Astrocyte (in vitro differentiated cells and primary cell): ENCODE measurements around the gene REEP6. TPM values are rescaled to one million over a fixed set of nuclear protein-coding genes. Genes with fewer than 3 reads are reported as not detected.
"Not testable (repeated sequence)": the region's sequence is repeated elsewhere in the genome, so short reads cannot be mapped to it uniquely, and the experiment has no call there.

Source experiments
- DNase-seq: peaks from one replicate; pipeline ENCODE4 v3.0.0-alpha.2; 2010; ENCODE audit warnings: low read depth
- FAIRE-seq: peaks from 2 replicates; lab custom pipeline; 2011; peaks lifted over from hg19 to GRCh38; lab: Jason Lieb, UNC
- H2AFZ ChIP-seq: 2 replicates; pipeline ENCODE4 v1.6.0; 2012; ENCODE audit warnings: low read depth, low read length, inconsistent platforms
- H3K27ac ChIP-seq: 2 replicates; pipeline ENCODE4 v1.5.1; 2011; ENCODE audit warnings: low read depth, low read length, inconsistent platforms
- H3K27me3 ChIP-seq: 2 replicates; pipeline ENCODE4 v1.6.0; 2011; ENCODE audit warnings: low read length, inconsistent platforms; ENCODE audit not compliant: insufficient read depth
- H3K36me3 ChIP-seq: 2 replicates; pipeline ENCODE4 v1.5.1; 2011; ENCODE audit warnings: low read length, inconsistent platforms; ENCODE audit not compliant: insufficient read depth
- H3K4me1 ChIP-seq: 2 replicates; pipeline ENCODE4 v1.5.1; 2011; ENCODE audit warnings: low read length, inconsistent platforms; ENCODE audit not compliant: insufficient read depth
- H3K4me2 ChIP-seq: 2 replicates; pipeline ENCODE4 v1.6.0; 2012; ENCODE audit warnings: low read length, inconsistent platforms
- H3K4me3 ChIP-seq: 2 replicates; pipeline ENCODE4 v1.5.1; 2011; ENCODE audit warnings: low read depth, mild to moderate bottlenecking, low read length, inconsistent platforms; ENCODE audit not compliant: insufficient read depth
- H3K79me2 ChIP-seq: 2 replicates; pipeline ENCODE4 v1.6.0; 2012; ENCODE audit warnings: mild to moderate bottlenecking, low read length, inconsistent platforms; ENCODE audit not compliant: insufficient read depth
- H3K9ac ChIP-seq: 2 replicates; pipeline ENCODE4 v1.6.0; 2012; ENCODE audit warnings: mild to moderate bottlenecking, low read length, inconsistent platforms
- H3K9me3 ChIP-seq: 2 replicates; pipeline ENCODE4 v1.5.1; 2012; ENCODE audit warnings: low read depth, mild to moderate bottlenecking, low read length, inconsistent platforms; ENCODE audit not compliant: insufficient read depth
- H4K20me1 ChIP-seq: 2 replicates; pipeline ENCODE4 v1.6.0; 2012; ENCODE audit warnings: low read length, inconsistent platforms; ENCODE audit not compliant: insufficient read depth
- H3K27ac Mint-ChIP-seq: one replicate; pipeline ENCODE4 v1.8.0; 2021; ENCODE audit warnings: mild to moderate bottlenecking, mixed read lengths; ENCODE audit not compliant: unreplicated experiment
- H3K27me3 Mint-ChIP-seq: one replicate; pipeline ENCODE4 v1.8.0; 2021; ENCODE audit warnings: low read depth, mixed read lengths; ENCODE audit not compliant: unreplicated experiment
- H3K36me3 Mint-ChIP-seq: one replicate; pipeline ENCODE4 v1.8.0; 2021; ENCODE audit warnings: low read depth, mixed read lengths; ENCODE audit not compliant: unreplicated experiment
- H3K4me1 Mint-ChIP-seq: one replicate; pipeline ENCODE4 v1.8.0; 2021; ENCODE audit warnings: low read depth, mixed read lengths; ENCODE audit not compliant: unreplicated experiment
- H3K4me3 Mint-ChIP-seq: one replicate; pipeline ENCODE4 v1.8.0; 2021; ENCODE audit warnings: mild to moderate bottlenecking, moderate library complexity, mixed read lengths; ENCODE audit not compliant: unreplicated experiment
- H3K9me3 Mint-ChIP-seq: one replicate; pipeline ENCODE4 v1.8.0; 2021; ENCODE audit warnings: mild to moderate bottlenecking, mixed read lengths; ENCODE audit not compliant: unreplicated experiment
- CTCF ChIP-seq: IDR thresholded peaks from 2 replicates; pipeline ENCODE4 v1.5.1; 2011; ENCODE audit warnings: low read depth, mild to moderate bottlenecking, inconsistent platforms, low read length, moderate library complexity; ENCODE audit not compliant: insufficient read depth
- EZH2 ChIP-seq: IDR thresholded peaks from 2 replicates; pipeline ENCODE4 v1.6.1; 2012; ENCODE audit warnings: mild to moderate bottlenecking, low read length, inconsistent platforms; ENCODE audit not compliant: insufficient read depth
- total RNA-seq: library from RNA; stranded (reverse); gene quantifications from 2 replicates; pipeline ENCODE4 v1.2.1, GENCODE V29; 2021

REEP6 gene
- total RNA-seq, 1 donor from 2014 or later: 5.7 TPM

GRCh38 chr19:1474765-1475351 lies 16.1 kb upstream of the REEP6 start:
- Histone ChIP-seq H3K4me3 (no peak overlapping the region), H3K36me3 (no peaks in the 10 kb centered on the region), H3K27ac (no peak overlapping the region), H3K4me2 (no peak overlapping the region), H3K9ac (no peak overlapping the region), H3K9me3 (no peaks in the 10 kb centered on the region), H4K20me1 (peaks cover 69% of the 10 kb centered on the region), H3K4me1 (peaks cover 12% of the 10 kb centered on the region), H2AFZ (no peak overlapping the region), H3K27me3 (peaks cover 5% of the 10 kb centered on the region), H3K79me2 (peaks cover 23% of the 10 kb centered on the region)
- TF ChIP-seq CTCF (no peak), EZH2 (no peak)
- DNase-seq: no peak
- no peak for FAIRE-seq
- Mint-ChIP-seq H3K27ac (no peak overlapping the region), H3K4me3 (no peak overlapping the region), H3K4me1 (peaks cover 4% of the 10 kb centered on the region), H3K36me3 (no peaks in the 10 kb centered on the region), H3K9me3 (peaks cover 3% of the 10 kb centered on the region), H3K27me3 (peaks cover 2% of the 10 kb centered on the region)

DNA sequence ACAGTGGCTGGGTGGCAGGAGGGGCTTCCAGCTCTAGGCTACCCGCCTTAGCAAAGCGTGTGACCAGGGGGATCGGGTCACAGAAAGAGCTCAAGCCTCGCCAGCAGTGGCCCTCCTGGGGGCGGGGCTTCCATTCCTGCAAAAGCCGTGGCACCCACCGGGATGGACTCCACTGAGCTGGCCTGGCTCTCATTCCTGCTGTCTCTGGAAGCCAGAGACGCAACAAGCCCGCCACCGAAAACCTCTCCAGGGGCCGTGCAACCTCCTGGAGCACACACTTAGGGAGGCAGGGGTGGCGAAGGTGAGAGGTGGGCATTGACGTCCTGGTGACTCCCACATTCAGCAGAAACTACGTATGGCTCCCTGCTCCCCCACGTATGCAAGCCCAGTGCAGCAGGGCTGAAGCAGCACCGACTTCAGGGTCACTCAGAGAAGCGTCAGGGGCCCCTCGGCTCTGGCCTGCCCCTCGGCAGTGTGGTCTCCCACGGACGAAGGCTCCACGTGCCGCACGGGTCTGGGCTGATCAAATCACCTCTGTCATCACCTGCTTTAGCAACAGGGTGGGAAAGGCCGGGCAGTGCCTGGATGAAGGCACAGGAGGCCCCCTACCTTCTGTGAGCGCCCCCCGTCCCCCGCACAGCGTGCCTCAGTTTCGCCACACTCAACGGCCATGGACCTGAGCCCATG lies 15.1 kb upstream of the REEP6 start:
- peaks cover 9% of the 10 kb centered on the region for H3K4me1 ChIP-seq
- no peak for TF ChIP-seq CTCF
- no peak for TF ChIP-seq EZH2
- peaks cover 5% of the 10 kb centered on the region for H3K27me3 ChIP-seq
- DNase-seq: no peak
- Mint-ChIP-seq H3K36me3 (no peaks in the 10 kb centered on the region), H3K27ac (no peak overlapping the region), H3K4me3 (no peak overlapping the region), H3K9me3 (peaks cover 3% of the 10 kb centered on the region), H3K27me3 (no peaks in the 10 kb centered on the region), H3K4me1 (peaks cover 4% of the 10 kb centered on the region)
- no peaks in the 10 kb centered on the region for H3K36me3 ChIP-seq
- H3K27ac ChIP-seq: no peak overlapping the region
- H3K9ac ChIP-seq: no peak overlapping the region
- H2AFZ ChIP-seq: no peak overlapping the region
- no peaks in the 10 kb centered on the region for H3K9me3 ChIP-seq
- no peak overlapping the region for H3K4me2 ChIP-seq
- peaks cover 63% of the 10 kb centered on the region for H4K20me1 ChIP-seq
- no peak for FAIRE-seq
- H3K79me2 ChIP-seq: peaks cover 23% of the 10 kb centered on the region
- H3K4me3 ChIP-seq: no peak overlapping the region

- not testable (repeated sequence) for H3K27me3 ChIP-seq, H3K9me3 ChIP-seq, H3K4me1 ChIP-seq, H3K36me3 Mint-ChIP-seq, H3K9me3 Mint-ChIP-seq, H3K4me3 ChIP-seq, H3K27me3 Mint-ChIP-seq, FAIRE-seq, H2AFZ ChIP-seq, H3K4me1 Mint-ChIP-seq, H3K36me3 ChIP-seq, H3K9ac ChIP-seq, DNase-seq, H3K27ac ChIP-seq, H3K4me2 ChIP-seq
- peaks cover 23% of the 10 kb centered on the region for H3K79me2 ChIP-seq
- Mint-ChIP-seq H3K4me3 (peak overlapping the region; percentile 88), H3K27ac (peak overlapping the region; percentile 53)
- H4K20me1 ChIP-seq: peaks cover 52% of the 10 kb centered on the region
These were observed 13.9 kb upstream of the REEP6 start for GRCh38 chr19:1477056-1477455.
